Retina (tissue), 1 donor: ENCODE results near the gene LBR.
A peak's percentile ranks its signal among the peaks of the same experiment; 100 is the strongest.

ENCODE experiments used
- DNase-seq: peaks from one replicate; pipeline ENCODE4 v3.0.0-alpha.2; 2016

Gene LBR

GRCh38 chr1:225442123-225442505 is 14.3 kb upstream of the LBR start:
- no peak for DNase-seq

GRCh38 chr1:225441314-225442122 is 13.7 kb upstream of the LBR start:
- DNase-seq: no peak

GRCh38 chr1:225440380-225441221 is 12.8 kb upstream of the LBR start:
- no peak for DNase-seq

GRCh38 chr1:225437710-225438437 is 10.0 kb upstream of the LBR start:
- DNase-seq: no peak

- DNase-seq: no peak
These were observed 8.1 kb upstream of the LBR start for GRCh38 chr1:225435957-225436392.

- no peak for DNase-seq
These were observed 7.6 kb upstream of the LBR start for GRCh38 chr1:225435487-225435886.

GRCh38 chr1:225435076-225435475 is 7.2 kb upstream of the LBR start:
- no peak for DNase-seq

- no peak for DNase-seq
These were observed 6.2 kb upstream of the LBR start for GRCh38 chr1:225434046-225434445.

GRCh38 chr1:225431081-225431863 is 3.4 kb upstream of the LBR start:
- DNase-seq: no peak

GRCh38 chr1:225430301-225430700 is 2.5 kb upstream of the LBR start:
- DNase-seq: no peak

- DNase-seq: no peak
These were observed 1.1 kb upstream of the LBR start for GRCh38 chr1:225428881-225429455.

GRCh38 chr1:225428068-225428880 is 436 bp upstream of the LBR start:
- peak; percentile 92 for DNase-seq

GRCh38 chr1:225426395-225427234 is 1.2 kb downstream of the LBR start:
- no peak for DNase-seq

- no peak for DNase-seq
These were observed 2.5 kb downstream of the LBR start for GRCh38 chr1:225425201-225425786.

GRCh38 chr1:225424562-225425200 is 3.2 kb downstream of the LBR start:
- DNase-seq: no peak

GRCh38 chr1:225423518-225423855 is 4.4 kb downstream of the LBR start:
- DNase-seq: no peak

GRCh38 chr1:225422795-225423517 is 4.9 kb downstream of the LBR start:
- no peak for DNase-seq

GRCh38 chr1:225422031-225422605 is 5.7 kb downstream of the LBR start:
- no peak for DNase-seq
